ENCODE data around the gene KCTD1. TPM values are rescaled to one million over a fixed set of nuclear protein-coding genes. Genes with fewer than 3 reads are reported as not detected.

KCTD1 gene
- total and polyA plus RNA-seq, 2 of the 4 experiments (the other 2 are of a cell fraction): 5.0 to 5.8 TPM

DNA sequence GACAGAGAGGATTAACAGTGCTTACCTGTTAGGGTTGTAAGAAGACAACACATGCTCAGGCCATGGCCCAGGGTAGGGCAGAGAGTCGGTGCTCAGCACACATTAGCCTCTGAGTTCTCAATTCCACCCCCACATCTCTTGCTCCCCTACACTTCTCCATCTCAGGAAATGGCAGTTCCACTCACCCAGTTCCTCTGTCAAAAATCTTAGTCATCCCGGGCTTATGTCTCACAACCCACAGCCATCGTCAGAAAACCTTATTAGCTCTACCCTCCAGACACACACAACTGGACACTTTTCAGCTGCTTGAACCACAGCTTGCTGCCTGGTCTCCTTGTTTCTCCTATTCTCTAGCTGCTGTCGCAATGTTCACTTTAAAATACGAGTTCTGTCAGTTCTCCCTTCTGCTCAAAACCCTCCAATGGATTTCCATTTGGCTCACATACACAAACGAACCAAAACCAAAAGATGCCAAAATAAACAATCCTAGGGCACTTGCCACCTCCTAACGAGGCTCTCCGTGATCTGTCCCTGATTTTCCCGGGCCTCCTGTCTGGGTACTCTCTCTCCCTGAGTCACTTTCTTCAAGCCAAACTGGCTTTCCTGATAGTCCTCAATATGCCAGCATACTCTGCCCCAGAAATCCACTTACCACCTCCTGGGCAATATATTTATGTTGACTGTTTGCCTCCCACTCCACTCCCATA is 89.7 kb downstream of the KCTD1 start:
- 26% methylated on average over 6 of the region's 9 CpGs; no CpG with 5 or more reads in 1 of the 2 experiments for WGBS, 2 experiments (ENCODE audit: extremely low coverage in 2 of 2, insufficient read length in 1 of 2)

More for the DNA sequence above, 89.7 kb downstream of the KCTD1 start:
- CTCF ChIA-PET: interaction anchor here (0.6 kb wide), 1 partner anchor 11 kb away, joined by 4 read pairs; no protein-coding TSS in a partner anchor
- Histone ChIP-seq H3K23ac (ENCODE audit: low read depth, low read length) (peak overlapping the region; percentile 7; the same call in 1 of the 2 replicates), H4K8ac (ENCODE audit: low read depth in 2 of 2, low read length in 2 of 2) (peak overlapping the region; percentile 26 to 39; a peak in 3 of 4 replicates), H3K56ac (ENCODE audit: extremely low read depth, insufficient read depth, low read length) (no peak overlapping the region), H4K91ac (ENCODE audit: insufficient read depth, low read depth, low read length) (peak overlapping the region; percentile 23; the same call in 1 of the 2 replicates), H3K4me1 (ENCODE audit: control insufficient read depth, insufficient read depth, low read length) (peaks cover 9% of the 10 kb centered on the region), H3K9me1 (ENCODE audit: insufficient read depth, low read length) (peaks cover 14% of the 10 kb centered on the region), H3K4ac (ENCODE audit: low read depth, low read length) (peak overlapping the region; percentile 73), H3K14ac (replicated peaks; ENCODE audit: low read depth, low read length) (peak overlapping the region; percentile 83), H2AK9ac (replicated peaks; ENCODE audit: low read depth, low read length, poor library complexity) (peak overlapping the region; percentile 25), H3K4me3 (ENCODE audit: insufficient read depth, low read depth, low read length) (no peak overlapping the region), H2BK5ac (ENCODE audit: low read depth, low read length, poor library complexity, severe bottlenecking) (peak overlapping the region; percentile 37), H3K36me3 (ENCODE audit: control insufficient read depth, insufficient read depth, low read length) (peaks cover 7% of the 10 kb centered on the region), H2BK15ac (ENCODE audit: low read depth, low read length) (peak overlapping the region; percentile 84; the same call in 1 of the 3 replicates), H3K79me1 (ENCODE audit: low read depth in 1 of 2, low read length in 2 of 2) (no peaks in the 10 kb centered on the region), H3K9me3 (ENCODE audit: control insufficient read depth, insufficient read depth, low read length) (no peaks in the 10 kb centered on the region), H3K9ac (ENCODE audit: low read depth, low read length) (no peak overlapping the region), H2BK20ac (ENCODE audit: low read depth, low read length) (peak overlapping the region; percentile 62), H2AFZ (replicated peaks; ENCODE audit: low read length, poor library complexity) (peak overlapping the region; percentile 76), H3K27ac (ENCODE audit: insufficient read depth, low read length) (no peak overlapping the region), H4K20me1 (ENCODE audit: insufficient read depth, low read length) (no peaks in the 10 kb centered on the region), H2BK120ac (ENCODE audit: low read depth, low read length) (peak overlapping the region; percentile 32; the same call in 1 of the 2 replicates), H3K27me3 (ENCODE audit: control insufficient read depth, insufficient read depth, low read length) (no peaks in the 10 kb centered on the region), H2AK5ac (ENCODE audit: low read depth, low read length) (peak overlapping the region; percentile 77), H3K4me2 (ENCODE audit: low read depth, low read length) (peak overlapping the region; percentile 15; the same call in 1 of the 2 replicates), H4K5ac (ENCODE audit: low read depth, low read length) (no peak overlapping the region), H3K18ac (ENCODE audit: low read depth, low read length) (peak overlapping the region; percentile 37; the same call in 1 of the 2 replicates)
- in situ Hi-C loops (cut with MboI; ENCODE audit: low sequenced_read_pairs): no loop called here
- dilution Hi-C loops (cut with HindIII; ENCODE audit: low sequenced_read_pairs, unreplicated experiment): no loop called here
- peak; percentile 13; the same call in 1 of the 2 replicates for TF ChIP-seq NFE2L2 (IDR thresholded peaks at IDR 0.05; ENCODE audit: low read depth, low read length)
- TF ChIP-seq RCOR1 (IDR thresholded peaks at IDR 0.05; ENCODE audit: insufficient replicate concordance, low read length): no peak
- TF ChIP-seq FOS (IDR thresholded peaks at IDR 0.05; ENCODE audit: low read depth, low read length): peak; percentile 10; the same call in 1 of the 2 replicates
- no peak for TF ChIP-seq MXI1 (IDR thresholded peaks at IDR 0.05; ENCODE audit: borderline replicate concordance, low read depth, low read length)
- peak; percentile 45 for TF ChIP-seq CEBPB (IDR thresholded peaks at IDR 0.05; ENCODE audit: low read depth, low read length)
- TF ChIP-seq BHLHE40 (IDR thresholded peaks at IDR 0.05; ENCODE audit: low read depth, low read length): no peak
- POLR2A ChIA-PET (ENCODE audit: unreplicated experiment): no interaction called here
- ATAC-seq (ENCODE audit: low read depth): peak; percentile 72
- DNase-seq: peak; percentile 80
- intact Hi-C loops (cut with micrococcal nuclease): no loop called here
- BruUV-seq (replicated peaks): no TSS peak
